ENCODE measurements around the gene PLRG1. TPM values are rescaled to one million over a fixed set of nuclear protein-coding genes. Genes with fewer than 3 reads are reported as not detected.

Gene PLRG1
- polyA plus RNA-seq, 1 donor from 2014 or later, result 133 TPM

- Histone ChIP-seq H2AFZ (ENCODE audit: low read depth, low read length) (no peak overlapping the region), H3F3A (ENCODE audit: insufficient read depth, low read length, poor library complexity, severe bottlenecking) (no peaks in the 10 kb centered on the region), H4K20me1 (ENCODE audit: insufficient read depth) (no peaks in the 10 kb centered on the region), H3K27me3 (ENCODE audit: insufficient read depth, low read depth, low read length) (no peaks in the 10 kb centered on the region), H3K79me2 (replicated peaks; ENCODE audit: insufficient read depth, low read length) (no peaks in the 10 kb centered on the region), H3K9me2 (ENCODE audit: insufficient read depth, low read length) (no peaks in the 10 kb centered on the region), H3K27ac (ENCODE audit: low read length) (no peak overlapping the region), H3K4me3 (ENCODE audit: low read length) (no peak overlapping the region), H3K9me3 (ENCODE audit: low read length) (no peaks in the 10 kb centered on the region), H3K36me3 (ENCODE audit: insufficient read depth, low read length) (no peaks in the 10 kb centered on the region), H3K4me2 (ENCODE audit: low read length) (no peak overlapping the region), H3K9ac (ENCODE audit: low read length) (no peak overlapping the region)
- TF ChIP-seq REST (IDR thresholded peaks at IDR 0.05; ENCODE audit: borderline replicate concordance), result no peak
- no peak for TF ChIP-seq RAD21 (conservative IDR thresholded peaks at IDR 0.05)
- no peak for TF ChIP-seq CTCF (IDR thresholded peaks at IDR 0.05; ENCODE audit: poor library complexity, severe bottlenecking)
- TF ChIP-seq EZH2 (IDR thresholded peaks at IDR 0.05; ENCODE audit: borderline replicate concordance, insufficient read depth, low read length, poor library complexity, severe bottlenecking), result no peak
- TF ChIP-seq SMC3 (conservative IDR thresholded peaks at IDR 0.05; ENCODE audit: poor library complexity), result no peak
- TF ChIP-seq TAF1 (IDR thresholded peaks at IDR 0.05; ENCODE audit: low read depth), result no peak
- no peak for TF ChIP-seq MXI1 (conservative IDR thresholded peaks at IDR 0.05; ENCODE audit: poor library complexity, severe bottlenecking)
- no peak for TF ChIP-seq EP300 (conservative IDR thresholded peaks at IDR 0.05; ENCODE audit: poor library complexity, severe bottlenecking)
Measured at GRCh38 chr4:154517591-154517990, 32.6 kb downstream of the PLRG1 start.

GRCh38 chr4:154516318-154517029, 33.7 kb downstream of the PLRG1 start:
- Histone ChIP-seq H3K27ac (ENCODE audit: low read length) (peak overlapping the region; percentile 68), H3K4me3 (ENCODE audit: low read length) (peak overlapping the region; percentile 27), H3K9ac (ENCODE audit: low read length) (peak overlapping the region; percentile 27), H3K79me2 (replicated peaks; ENCODE audit: insufficient read depth, low read length) (no peaks in the 10 kb centered on the region), H3K9me3 (ENCODE audit: low read length) (no peaks in the 10 kb centered on the region), H2AFZ (ENCODE audit: low read depth, low read length) (no peak overlapping the region), H3F3A (ENCODE audit: insufficient read depth, low read length, poor library complexity, severe bottlenecking) (no peaks in the 10 kb centered on the region), H3K36me3 (ENCODE audit: insufficient read depth, low read length) (no peaks in the 10 kb centered on the region), H3K27me3 (ENCODE audit: insufficient read depth, low read depth, low read length) (no peaks in the 10 kb centered on the region), H3K4me2 (ENCODE audit: low read length) (peak overlapping the region; percentile 4), H4K20me1 (ENCODE audit: insufficient read depth) (no peaks in the 10 kb centered on the region), H3K9me2 (ENCODE audit: insufficient read depth, low read length) (no peaks in the 10 kb centered on the region)
- TF ChIP-seq SMC3 (conservative IDR thresholded peaks at IDR 0.05; ENCODE audit: poor library complexity) (no peak), EP300 (conservative IDR thresholded peaks at IDR 0.05; ENCODE audit: poor library complexity, severe bottlenecking) (no peak), POLR2AphosphoS5 (IDR thresholded peaks at IDR 0.05) (no peak), MXI1 (conservative IDR thresholded peaks at IDR 0.05; ENCODE audit: poor library complexity, severe bottlenecking) (no peak), TAF1 (IDR thresholded peaks at IDR 0.05; ENCODE audit: low read depth) (no peak), REST (IDR thresholded peaks at IDR 0.05; ENCODE audit: borderline replicate concordance) (no peak), CTCF (IDR thresholded peaks at IDR 0.05; ENCODE audit: poor library complexity, severe bottlenecking) (no peak), RAD21 (conservative IDR thresholded peaks at IDR 0.05) (no peak), EZH2 (IDR thresholded peaks at IDR 0.05; ENCODE audit: borderline replicate concordance, insufficient read depth, low read length, poor library complexity, severe bottlenecking) (no peak)

Data from neural cell (in vitro differentiated cells).